LNCaP clone FGC (cell line): ENCODE results near the gene NTHL1.

Source experiments
- DNase-seq: peaks from one replicate; pipeline ENCODE4 v3.0.0-alpha.2; 2011; ENCODE audit warnings: low read depth
- H3K4me3 ChIP-seq: 2 replicates; pipeline ENCODE4 v1.5.1; 2011; ENCODE audit warnings: mild to moderate bottlenecking, low read depth, low read length, control low read depth
- CTCF ChIP-seq: IDR thresholded peaks from 2 replicates; pipeline ENCODE4 v1.5.1; 2012; ENCODE audit warnings: mild to moderate bottlenecking; ENCODE audit not compliant: control insufficient read depth, insufficient read depth; ENCODE audit errors: extremely low read depth

Gene NTHL1

GRCh38 chr16:2047330-2048115 lies at the start of gene NTHL1, which contains the start of gene TSC2:
TSS of gene NTHL1 (minus strand) at chr16:2047834. CDS start at chr16:2047823, 11 bp downstream.
TSS of gene TSC2 (plus strand) at chr16:2047985. CDS start at chr16:2048616, 631 bp downstream.
- TF ChIP-seq CTCF: no peak
- peak within 1 kb of the TSS; percentile 93 for H3K4me3 ChIP-seq
- peak; percentile 84 for DNase-seq

GRCh38 chr16:2096853-2097595 lies 49.4 kb upstream of the NTHL1 start:
- DNase-seq: no peak
- TF ChIP-seq CTCF: no peak

GRCh38 chr16:2095918-2096582 lies 48.4 kb upstream of the NTHL1 start:
- DNase-seq: no peak

More at GRCh38 chr16:2096853-2097595, 49.4 kb upstream of the NTHL1 start:
- H3K4me3 ChIP-seq: no peak overlapping the region

GRCh38 chr16:2095315-2095853 lies 47.8 kb upstream of the NTHL1 start:
- DNase-seq: no peak
- H3K4me3 ChIP-seq: no peak overlapping the region
- TF ChIP-seq CTCF: no peak

More at GRCh38 chr16:2095918-2096582, 48.4 kb upstream of the NTHL1 start:
- TF ChIP-seq CTCF: no peak
- no peak overlapping the region for H3K4me3 ChIP-seq

GRCh38 chr16:2093793-2094192 lies 46.2 kb upstream of the NTHL1 start:
- no peak for TF ChIP-seq CTCF
- H3K4me3 ChIP-seq: no peak overlapping the region
- no peak for DNase-seq

GRCh38 chr16:2092866-2093265 lies 45.2 kb upstream of the NTHL1 start:
- DNase-seq: no peak
- no peak overlapping the region for H3K4me3 ChIP-seq
- no peak for TF ChIP-seq CTCF
